Stimulated activated CD4-positive, alpha-beta T cell treated with anti-CD3 and anti-CD28 coated beads, Interleukin-1b, Interleukin-23, amount 100 ng/mL, for 48 hours (primary cell): ENCODE data around the gene HIC1.
A peak's percentile ranks its signal among the peaks of the same experiment; 100 is the strongest.

ENCODE experiments used
- DNase-seq: peaks from one replicate; pipeline ENCODE4 v3.0.0-alpha.2; 2020

HIC1 gene

DNA sequence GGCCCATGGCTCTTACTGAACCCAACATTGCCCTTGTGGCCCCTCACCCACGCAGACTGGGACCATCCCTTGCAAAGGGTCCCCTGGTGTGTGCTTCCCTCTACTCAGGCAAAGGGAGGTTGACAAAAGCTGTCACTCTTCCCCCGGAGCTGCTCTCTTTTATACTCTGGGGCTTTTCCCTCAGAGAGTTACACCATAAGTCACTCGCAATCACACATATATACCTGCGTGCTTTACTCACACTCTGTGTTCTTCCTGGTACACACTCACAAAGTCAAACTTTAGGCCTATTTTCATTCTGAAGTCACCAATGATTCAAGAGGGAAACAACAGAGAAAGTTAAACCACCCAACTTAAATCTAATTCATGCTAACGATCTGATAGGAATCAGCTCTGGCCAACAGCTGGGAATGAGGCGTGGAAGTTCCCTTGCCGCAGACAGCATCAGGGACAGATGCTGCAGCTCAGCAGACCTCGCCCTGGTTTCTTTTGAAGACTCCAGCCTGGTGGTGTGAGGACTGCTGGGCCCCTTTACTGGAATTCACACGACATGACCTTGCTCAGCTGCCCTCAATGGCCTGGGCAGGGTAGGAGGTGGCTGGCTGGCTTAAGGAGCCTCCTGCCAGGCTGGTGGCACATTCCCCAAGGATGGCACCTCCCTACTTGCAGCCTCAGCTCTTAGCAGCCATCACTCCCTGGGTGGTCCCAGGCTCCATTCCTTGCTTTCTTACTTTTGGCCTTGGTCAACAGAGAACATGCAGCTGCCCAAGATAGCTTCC lies 27.3 kb downstream of the HIC1 start:
- no peak for DNase-seq

DNA sequence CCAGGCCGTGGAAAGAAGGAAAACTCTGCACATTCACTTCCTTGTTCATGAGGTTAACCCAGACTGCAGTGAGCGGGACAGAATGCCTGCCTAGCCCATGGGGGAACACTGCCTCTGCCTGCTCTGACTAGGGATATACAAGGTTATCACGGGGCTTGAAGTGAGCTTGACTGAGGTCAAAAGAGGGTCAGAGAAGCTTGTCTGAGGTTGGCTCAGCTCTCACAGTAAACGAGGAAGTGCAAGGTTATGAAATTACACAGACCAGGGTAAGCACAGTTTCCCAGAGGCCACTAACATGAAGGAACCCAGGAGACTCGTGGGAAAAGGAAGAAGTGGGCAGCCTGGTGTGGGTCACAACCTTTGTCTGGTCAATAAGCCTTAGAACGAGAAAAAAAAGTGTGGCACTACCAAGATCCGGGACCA lies 28.7 kb downstream of the HIC1 start:
- no peak for DNase-seq

DNA sequence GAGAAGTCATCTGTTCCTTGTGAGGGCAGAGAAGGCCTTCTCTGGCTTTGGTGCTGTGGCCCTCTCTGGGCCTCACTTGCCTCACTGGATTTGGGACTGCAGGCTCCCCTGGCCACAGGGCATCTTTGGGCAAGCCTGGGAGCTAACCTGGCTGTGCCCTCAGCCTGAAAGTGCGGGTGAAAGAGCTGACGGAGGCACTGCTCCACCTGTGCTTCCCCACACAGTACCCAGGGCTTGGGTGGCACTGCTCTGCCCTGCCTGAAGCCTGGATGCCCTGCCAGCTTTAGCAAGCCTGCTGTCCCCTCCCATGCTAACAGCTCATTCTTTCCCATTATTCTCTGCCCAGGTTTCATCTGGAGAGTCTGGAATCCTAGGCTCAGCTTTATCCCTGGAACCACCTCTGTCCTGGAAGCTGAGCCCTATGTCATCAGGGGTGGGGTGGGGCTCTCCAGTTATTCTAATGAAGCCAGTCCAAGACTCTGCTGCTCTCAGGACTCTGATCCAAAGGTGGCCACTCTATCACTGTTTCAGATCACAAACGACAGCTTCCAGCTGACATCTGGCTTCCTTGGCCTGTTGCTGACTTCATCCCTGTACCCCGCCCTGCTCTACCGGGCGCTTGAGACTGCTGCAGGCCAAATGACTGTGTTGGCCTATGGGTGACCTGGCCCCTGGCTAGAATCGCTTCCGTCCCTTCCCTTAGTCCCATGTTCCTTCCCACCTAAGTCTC lies 29.3 kb downstream of the HIC1 start:
- DNase-seq, result no peak

DNA sequence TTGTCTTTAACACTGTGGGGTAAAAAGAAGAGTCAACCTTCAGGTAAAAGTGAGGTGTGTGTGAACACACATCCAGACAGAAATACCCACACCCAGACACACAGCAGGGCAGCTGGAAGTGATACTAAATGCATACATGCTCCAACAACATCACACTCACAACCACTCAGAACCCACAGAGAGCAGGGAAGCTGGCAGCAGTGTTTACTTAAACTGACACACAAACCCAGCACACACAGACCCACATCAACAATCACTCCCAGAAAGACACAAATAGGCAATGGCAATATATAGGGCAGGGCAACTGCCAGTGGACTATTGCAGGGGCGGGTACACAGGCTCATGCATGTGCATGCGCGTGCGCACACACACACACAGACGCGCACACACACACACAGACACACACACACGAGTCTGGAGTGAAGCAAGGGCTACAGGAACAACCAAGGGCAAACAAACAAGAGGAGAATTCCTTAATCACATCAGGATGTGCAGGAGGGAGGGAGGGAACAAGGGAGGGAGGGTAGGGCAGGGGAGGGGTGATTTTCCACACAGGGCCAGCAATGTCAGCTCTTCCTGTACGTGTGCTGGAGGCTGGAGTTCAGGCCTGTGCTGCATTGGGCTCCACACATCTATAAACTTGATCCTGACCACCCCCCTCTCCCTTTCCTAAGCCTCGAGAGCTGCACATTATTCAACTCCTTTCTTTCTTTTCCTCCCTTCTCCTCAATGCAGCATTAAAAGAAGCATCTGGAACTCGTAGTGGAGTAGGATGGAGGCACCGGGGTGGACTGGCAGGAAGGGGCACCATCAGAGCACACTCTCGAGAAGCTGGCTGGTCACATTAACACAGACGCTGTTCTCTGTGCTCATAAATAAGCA lies 30.1 kb downstream of the HIC1 start:
- no peak for DNase-seq

GRCh38 chr17:2085648-2085949 lies 30.7 kb downstream of the HIC1 start:
- DNase-seq, result no peak

DNA sequence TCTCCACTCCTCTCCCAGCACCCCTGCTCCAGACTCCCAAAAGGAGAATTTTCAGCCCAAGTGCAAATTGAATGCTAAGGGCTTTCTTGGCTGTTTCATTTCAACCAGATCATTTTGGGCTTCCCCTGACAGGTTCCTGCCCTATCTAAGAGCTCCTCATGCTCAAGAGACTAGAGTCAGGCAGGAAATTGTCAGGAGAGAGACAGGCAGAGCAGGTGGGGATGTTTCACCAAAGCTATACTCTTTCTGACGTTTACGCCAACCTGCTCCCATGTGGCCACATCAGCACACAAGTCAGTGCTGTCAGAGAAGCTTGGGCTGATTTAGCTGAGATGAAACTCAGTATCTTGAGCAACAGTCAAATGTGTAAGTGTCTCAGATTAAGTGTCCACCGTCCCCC lies 31.4 kb downstream of the HIC1 start:
- no peak for DNase-seq

- peak; percentile 71 for DNase-seq
These were observed 32.8 kb downstream of the HIC1 start for GRCh38 chr17:2087597-2088211.

DNA sequence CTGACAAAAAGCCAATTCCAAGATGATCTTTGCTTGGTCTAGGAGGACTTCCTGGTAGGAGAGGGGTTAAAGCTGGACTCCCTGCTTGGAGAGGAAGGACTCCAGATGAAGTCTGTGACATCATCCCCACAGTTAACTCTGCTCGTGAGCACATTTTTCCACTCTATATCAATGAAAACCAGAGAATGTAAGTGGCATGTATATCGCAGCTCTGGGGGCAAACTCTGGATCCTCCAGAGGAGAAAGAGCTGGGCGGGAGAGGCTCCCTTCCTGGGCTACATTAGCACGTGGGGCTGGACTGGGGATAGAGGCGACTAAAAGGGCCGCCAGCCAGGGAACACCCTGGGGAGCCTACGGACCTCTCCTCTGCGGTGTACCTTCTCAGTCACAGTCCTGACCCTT lies 34.1 kb downstream of the HIC1 start:
- no peak for DNase-seq

- no peak for DNase-seq
These were observed 35.3 kb downstream of the HIC1 start for GRCh38 chr17:2090210-2090641.

DNA sequence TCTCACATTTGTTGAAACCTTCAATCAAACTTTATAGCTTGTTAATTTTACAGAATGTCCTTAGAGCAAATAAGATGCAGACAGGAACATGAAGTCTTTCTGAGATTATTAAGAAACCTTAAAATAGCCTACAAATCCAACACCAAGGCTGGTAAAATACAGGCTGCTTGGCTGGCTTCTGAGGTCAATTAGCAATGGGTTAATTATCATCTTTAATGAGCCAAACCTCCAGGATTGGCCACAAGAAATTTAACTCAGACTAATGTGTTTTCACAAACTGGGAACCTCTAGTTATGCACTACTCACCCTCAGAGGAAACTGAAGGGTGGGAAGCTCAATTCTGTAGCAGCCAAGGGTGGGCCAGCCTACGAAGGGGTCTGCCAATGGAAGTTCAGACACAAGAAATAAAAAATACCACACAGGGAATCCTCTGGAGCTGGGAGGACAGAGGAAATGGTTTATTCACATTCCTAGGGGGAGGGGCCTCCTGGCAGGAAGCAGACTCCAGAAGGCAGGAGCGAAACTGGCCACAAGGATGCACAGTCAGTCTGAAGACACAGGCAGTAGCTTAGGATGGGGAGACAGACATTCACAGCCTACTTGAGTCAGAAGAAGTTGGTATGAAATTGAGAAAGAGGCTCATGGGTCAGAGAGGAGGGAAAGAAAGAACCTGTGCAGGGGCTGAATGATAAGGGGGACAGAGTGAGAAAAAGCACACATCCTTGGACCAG lies 36.1 kb downstream of the HIC1 start:
- DNase-seq, result no peak

DNA sequence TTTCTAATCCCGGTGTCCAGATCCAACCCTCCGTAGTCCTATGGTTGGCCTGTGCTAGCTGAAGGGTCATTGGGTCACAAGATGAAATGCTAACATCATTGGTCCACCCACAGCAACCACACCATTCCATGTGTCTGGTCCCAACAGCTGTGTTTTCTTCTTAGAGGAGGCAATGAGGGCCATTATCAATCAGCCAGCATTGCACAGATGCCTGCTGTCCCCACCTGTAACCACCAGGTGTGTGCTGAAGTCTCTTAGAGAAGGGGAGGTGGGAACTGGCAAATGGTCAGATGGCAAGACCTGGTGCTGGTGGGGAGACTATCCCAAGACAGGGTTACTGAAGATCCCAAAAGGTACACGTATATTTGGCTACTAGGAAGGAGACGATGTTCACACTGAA lies 37.4 kb downstream of the HIC1 start:
- no peak for DNase-seq

DNA sequence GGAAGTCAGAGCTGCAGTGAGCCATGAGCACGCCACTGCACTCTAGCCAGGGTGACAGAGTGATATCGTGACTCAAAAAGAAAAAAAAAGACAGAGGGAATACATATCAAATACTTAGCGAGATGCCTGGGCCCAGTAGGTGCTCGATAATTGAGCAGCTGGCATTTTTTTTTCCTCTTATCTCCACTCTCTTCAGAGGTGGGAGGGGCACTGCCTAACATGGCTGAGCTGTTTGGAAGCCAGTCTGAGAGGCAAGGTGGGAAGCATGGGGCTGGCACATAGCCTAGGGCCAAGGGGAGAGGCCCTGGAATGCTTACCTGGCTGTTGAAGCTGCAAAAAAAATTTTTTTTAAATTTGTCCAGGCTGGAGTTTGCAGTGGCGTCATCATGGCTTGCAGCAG lies 38.4 kb downstream of the HIC1 start:
- DNase-seq, result no peak

- DNase-seq, result no peak
These were observed 40.1 kb downstream of the HIC1 start for GRCh38 chr17:2094891-2095535.

- DNase-seq, result no peak
These were observed 40.6 kb downstream of the HIC1 start for GRCh38 chr17:2095536-2095910.

- DNase-seq, result peak; percentile 68
These were observed 46.8 kb downstream of the HIC1 start for GRCh38 chr17:2101448-2102257.

- DNase-seq, result no peak
These were observed 48.3 kb downstream of the HIC1 start for GRCh38 chr17:2102931-2103809.

DNA sequence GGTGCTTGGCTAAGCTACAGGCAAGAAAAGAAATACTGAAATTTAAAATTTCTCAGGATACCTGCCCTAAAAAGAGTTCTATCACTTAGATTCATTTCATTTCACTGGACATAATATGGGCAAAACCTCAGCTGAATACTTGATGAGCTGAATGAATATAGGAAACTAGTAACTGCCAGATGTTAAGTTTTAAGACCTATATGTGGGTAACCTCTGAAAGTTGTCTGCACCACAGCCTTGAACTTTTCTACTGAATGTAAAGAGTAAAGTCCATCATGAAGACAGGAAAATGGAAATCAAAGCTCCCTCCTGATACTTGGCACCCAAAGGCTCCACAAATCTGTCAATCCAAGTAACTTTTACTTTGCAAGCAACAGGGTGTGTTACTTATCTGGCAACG lies 50.8 kb downstream of the HIC1 start:
- DNase-seq, result no peak

- no peak for DNase-seq
These were observed 51.5 kb downstream of the HIC1 start for GRCh38 chr17:2106308-2106955.

- no peak for DNase-seq
These were observed 52.1 kb downstream of the HIC1 start for GRCh38 chr17:2107050-2107449.

DNA sequence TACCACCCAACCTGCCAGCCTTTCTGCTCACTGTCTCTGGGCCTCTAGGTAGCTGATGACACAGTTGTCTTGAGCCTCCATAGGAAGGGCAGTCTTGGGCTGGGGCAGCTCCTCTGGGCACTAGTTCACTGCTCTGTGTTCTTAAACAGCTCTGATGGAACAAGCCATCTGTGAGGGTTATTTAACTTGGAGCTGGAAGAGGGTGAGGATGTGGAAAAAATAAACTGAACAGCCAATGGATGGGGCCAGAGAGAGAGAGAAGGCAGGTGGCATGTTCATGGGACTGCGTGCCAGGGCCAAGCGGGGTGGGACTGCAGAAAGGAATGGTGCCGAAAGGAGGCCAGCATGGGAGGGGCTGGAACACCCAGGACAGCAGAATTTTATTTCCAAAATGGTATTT lies 52.6 kb downstream of the HIC1 start:
- DNase-seq, result no peak
